ENCODE measurements around the gene BABAM1.

The BABAM1 gene

GRCh38 chr19:17303940-17304267 lies 36.7 kb downstream of the BABAM1 start:
- DNase-seq = no peak

- DNase-seq = no peak
Measured at GRCh38 chr19:17304386-17305215, 37.4 kb downstream of the BABAM1 start.

GRCh38 chr19:17305216-17305516 lies 37.9 kb downstream of the BABAM1 start:
- DNase-seq = no peak

DNA sequence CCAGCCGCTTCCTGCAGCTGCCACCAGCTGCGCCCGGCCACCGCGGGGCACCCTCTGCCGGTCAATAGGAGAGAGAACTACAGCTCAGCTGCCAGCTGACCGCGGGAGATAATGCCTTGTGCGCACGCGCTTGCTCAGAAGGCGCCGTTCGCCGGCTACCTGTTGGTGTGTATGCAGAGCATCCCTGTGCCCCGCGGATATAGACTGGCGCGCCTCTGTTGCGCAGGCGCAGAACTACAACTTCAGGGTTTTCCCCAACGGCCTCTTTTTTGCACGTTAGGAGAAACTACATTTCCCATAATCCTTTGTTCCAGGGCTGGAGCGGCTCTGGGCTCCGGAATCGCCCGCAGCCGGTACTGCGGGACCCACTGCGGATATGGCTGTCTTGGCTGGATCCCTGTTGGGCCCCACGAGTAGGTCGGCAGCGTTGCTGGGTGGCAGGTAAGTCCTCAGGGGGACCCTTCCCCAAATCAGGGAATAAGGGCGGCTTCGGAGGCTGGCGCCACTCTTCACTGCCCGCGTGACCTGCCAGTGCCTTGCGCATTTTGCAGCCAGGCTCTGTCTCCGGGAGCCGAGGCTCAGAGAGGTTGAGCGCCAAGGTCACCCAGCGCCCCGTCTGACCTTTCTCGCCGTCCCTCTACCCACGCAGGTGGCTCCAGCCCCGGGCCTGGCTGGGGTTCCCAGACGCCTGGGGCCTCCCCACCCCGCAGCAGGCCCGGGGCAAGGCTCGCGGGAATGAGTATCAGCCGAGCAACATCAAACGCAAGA lies 38.5 kb downstream of the BABAM1 start, which contains the start of gene MRPL34:
Gene MRPL34, plus strand, starts transcription at position 356 of the 768 bp plus-strand sequence. Its CDS starts 21 bp downstream, at position 377.
- DNase-seq = peak; percentile 95 to 97

DNA sequence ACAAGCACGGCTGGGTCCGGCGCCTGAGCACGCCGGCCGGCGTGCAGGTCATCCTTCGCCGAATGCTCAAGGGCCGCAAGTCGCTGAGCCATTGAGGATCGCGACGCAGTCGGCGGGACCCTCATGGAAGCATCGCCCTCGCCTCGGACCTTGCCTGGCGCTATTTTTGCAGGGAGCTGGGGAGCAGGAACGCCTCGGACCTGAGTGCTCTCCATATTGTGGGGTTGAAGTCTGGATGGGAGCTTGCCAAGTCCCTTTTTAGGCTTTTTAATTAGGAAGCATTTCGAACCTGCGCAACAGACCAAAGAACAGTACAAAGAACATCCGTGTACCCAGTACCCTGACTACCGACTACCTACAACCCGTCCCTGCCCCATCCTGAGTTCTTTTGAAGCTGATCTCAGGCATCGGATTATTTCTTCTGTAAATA lies 39.1 kb downstream of the BABAM1 start:
- no peak for DNase-seq

DNA sequence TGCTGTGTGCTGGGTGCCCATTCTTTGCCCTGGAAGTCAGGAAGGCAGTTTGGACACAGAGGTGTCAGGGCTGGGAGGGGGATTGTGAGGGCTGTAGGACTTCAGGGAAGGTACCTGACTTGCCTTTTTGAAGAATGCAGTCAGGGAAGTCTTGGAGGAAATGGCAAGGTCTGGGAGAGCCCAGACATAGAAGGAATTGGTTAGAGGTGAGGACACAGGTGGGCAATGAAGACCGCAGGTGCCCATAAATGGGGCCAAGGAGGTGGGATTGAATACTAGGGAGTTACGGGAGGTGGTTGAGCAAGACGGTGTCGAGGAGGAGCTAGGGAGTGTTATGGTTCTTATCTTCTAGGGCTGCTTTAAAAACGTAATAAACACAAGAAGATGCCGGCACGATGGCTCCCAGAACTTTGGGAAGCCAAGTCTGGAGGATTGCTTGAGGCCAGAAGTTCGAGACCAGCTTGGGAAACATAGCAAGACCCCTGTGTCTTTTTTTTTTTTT lies 40.7 kb downstream of the BABAM1 start:
- DNase-seq = no peak

DNA sequence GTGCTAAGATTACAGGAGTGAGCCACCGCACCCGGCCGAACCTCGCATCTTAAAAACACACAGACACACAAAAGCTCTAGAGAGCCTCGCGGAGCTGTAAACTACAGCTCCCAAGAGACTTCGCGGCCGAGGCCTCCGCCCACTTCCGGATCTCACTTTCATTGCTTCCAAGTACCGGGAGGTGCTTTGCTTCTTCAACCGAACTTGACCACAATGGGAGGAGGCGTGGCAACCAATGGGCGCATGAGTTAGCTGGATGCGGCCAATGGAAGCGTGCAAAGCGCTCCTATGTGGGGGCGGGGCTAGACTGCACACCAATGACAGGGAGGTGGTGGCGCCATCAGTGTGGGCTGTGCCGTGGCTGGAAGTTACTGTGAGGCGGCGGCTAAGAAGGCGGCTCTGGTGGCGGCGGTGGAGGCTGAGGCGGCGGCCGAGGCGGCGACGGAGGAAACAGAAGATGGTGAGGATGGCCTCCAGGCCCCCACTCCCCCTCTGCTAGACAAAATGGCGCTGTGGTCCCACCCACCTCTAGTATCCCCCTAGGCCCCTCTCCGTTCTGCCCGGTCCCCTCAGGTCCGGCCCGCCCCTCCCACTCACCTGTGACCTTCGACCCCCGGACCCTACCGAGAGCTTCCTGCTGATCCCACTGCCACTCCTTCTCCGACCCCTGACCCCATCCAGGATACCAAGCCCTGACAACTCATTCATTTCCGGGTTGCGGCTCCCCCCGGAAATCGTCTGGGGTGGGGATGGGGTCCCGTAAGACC lies 42.1 kb downstream of the BABAM1 start, which contains the start of gene DDA1:
Gene DDA1, plus strand, starts transcription at position 366 of the 767 bp plus-strand sequence. Its CDS starts 92 bp downstream, at position 458.
- DNase-seq = peak; percentile 99

GRCh38 chr19:17309965-17310461 lies 42.8 kb downstream of the BABAM1 start:
- DNase-seq = no peak

DNA sequence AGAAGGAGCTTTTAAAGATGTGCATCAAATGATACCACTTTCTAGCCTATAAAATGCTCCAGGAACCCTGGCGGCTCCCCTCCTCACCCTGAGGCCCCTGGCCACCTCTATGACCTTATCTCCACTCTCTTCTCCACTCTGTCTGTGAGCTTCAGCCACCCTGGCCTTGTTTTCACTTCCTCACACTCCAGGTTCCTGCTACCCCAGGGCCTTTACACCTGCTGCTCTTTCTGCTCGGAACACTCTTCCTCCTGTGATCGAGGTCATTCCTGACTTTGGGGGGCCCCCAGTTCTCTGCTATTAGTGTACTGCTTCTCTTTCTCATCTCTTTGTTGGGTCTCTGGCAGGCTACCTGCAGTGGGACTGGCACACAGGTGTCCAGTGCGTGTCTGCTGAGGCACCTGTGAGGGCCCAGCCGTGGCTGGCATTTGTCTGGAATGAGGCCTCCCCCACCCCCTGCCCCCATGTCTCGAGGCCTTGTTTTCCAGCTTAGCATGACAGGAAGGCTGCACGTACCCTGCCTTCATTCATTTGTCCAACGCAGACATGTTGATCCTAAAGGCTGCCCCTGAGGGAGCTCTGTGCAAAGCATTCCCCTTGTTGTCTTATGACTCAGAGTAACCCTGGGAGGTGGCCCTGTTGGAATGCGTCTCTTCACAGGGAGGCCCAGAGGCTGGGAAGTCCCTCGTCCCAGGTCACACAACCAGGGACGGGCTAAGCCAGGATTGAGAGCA lies 44.4 kb downstream of the BABAM1 start:
- no peak for DNase-seq

- no peak for DNase-seq
Measured at GRCh38 chr19:17312189-17313113, 45.2 kb downstream of the BABAM1 start.

DNA sequence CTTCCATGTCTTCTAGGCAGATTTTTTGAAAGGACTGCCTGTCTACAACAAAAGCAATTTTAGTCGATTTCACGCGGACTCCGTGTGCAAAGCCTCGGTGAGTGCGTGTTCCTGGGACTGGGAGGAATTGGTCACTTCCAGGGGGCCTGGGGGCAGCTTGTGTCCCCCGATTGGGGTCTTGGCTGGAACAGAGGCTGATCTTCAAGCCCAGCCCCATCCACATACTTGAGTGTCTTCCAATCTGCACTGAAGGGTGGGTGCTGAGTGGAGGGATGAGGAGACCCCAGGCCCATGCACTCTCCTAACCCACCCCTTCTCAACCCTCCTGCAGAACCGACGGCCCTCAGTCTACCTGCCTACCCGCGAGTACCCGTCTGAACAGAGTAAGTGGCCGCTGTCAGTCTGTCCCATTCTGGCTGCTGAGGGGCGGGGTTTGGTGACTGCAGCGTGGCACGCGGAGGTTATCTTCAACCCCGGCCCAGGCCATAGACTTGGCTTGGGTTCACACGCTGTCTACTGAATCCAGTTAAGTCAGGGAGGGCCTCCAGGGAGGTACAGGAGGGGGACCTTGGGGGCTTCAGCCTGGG lies 46.9 kb downstream of the BABAM1 start:
- no peak for DNase-seq

GRCh38 chr19:17318966-17319365 lies 51.7 kb downstream of the BABAM1 start:
- no peak for DNase-seq

DNA sequence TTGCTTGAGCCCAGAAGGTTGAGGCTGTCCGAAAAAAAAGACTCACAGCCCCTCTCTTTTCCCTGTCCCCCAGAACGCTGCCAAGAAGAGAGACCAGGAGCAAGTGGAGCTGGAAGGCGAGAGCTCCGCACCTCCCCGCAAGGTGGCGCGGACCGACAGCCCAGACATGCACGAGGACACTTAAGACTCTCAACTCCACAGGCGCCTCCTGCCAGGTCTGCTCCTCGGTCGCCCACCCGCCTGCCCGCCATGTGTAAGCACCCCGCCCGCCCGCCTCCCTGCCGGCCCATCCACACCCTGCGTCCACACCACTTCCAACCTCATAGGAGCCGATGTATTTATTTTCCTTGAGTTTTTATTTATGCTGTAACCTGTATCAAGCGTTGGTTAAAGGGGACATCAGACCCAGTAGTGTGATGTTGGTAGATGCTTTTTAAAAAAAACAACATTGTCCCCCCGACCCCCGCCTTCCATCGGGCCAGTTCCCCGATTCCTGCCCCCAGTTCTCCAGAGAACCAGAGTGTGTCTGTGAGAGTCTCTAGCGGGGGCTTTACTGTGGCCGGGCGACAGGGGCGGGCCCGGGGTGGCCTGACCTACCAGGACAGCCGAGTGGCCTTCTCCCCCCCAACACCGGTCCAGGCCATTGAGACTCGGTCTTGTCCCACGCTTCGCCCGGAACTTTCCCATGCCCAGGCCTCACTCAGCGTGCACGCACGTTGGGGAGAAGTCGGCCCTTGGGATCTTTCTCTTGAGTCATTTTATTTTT lies 52.4 kb downstream of the BABAM1 start:
- DNase-seq = no peak

- no peak for DNase-seq
Measured at GRCh38 chr19:17320435-17320834, 53.2 kb downstream of the BABAM1 start.

- DNase-seq = no peak
Measured at GRCh38 chr19:17321655-17322489, 54.6 kb downstream of the BABAM1 start.

DNA sequence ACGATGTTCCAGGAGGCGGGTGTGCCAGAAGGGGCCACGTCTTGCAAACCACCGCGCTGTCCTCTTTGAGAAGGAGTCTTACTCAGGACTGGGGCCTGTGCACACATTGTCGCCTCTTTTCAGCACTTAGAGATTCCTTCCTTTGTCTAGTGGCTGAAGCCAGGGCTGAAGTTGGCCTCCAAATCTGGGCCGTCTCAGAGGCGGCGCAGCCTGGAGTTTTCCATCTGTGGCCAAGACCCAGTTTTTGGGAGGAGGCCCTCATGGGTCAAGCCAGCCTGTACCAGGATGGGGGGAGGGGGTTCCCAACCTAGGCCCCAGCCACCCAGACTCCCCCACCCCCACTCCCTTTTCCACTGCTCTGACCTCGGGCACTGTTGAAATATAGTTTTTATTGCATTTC lies 55.6 kb downstream of the BABAM1 start:
- no peak for DNase-seq

- DNase-seq = no peak
Measured at GRCh38 chr19:17323300-17323963, 56.2 kb downstream of the BABAM1 start.

GRCh38 chr19:17323964-17324332 lies 56.7 kb downstream of the BABAM1 start:
- peak in 1 of 2 experiments; percentile 39 for DNase-seq
